HCT116 (cell line): ENCODE data around the gene ZNF595. TPM values are rescaled to one million over a fixed set of nuclear protein-coding genes. Genes with fewer than 3 reads are reported as not detected.

ENCODE experiments used
- ATAC-seq: fragments of 200-7000 bp; cut with Tn5 transposase; 2 replicates; pipeline ENCODE4 v1.9.1; 2020; ENCODE audit warnings: mild to moderate bottlenecking, moderate library complexity
- BruUV-seq: library from RNA; stranded (reverse); fragments of 400-500 nt; replicated peaks from 2 replicates; lab custom pipeline; 2021; lab: Mats Ljungman, UMichigan
- CTCF ChIA-PET: fragments of 300-600 bp; sonication (Branson Sonifier 250); formaldehyde crosslinking; loops from one replicate; lab custom pipeline; 2021; ENCODE audit warnings: antibody characterized with exemption; lab: Charles Lee
- POLR2A ChIA-PET: fragments of 300-600, 350-600 bp; sonication (Branson Sonifier 250); formaldehyde crosslinking; loops from one replicate; lab custom pipeline; 2021; ENCODE audit warnings: antibody characterized with exemption; lab: Charles Lee
- RAD21 ChIA-PET, 2 experiments: fragments of 300-600 bp; sonication (Branson Sonifier 250); formaldehyde crosslinking; loops; one replicate each; lab custom pipeline; 2023; ENCODE audit warnings: low total read pairs in 2 of 2; ENCODE audit not compliant: uncharacterized antibody in 2 of 2, unreplicated experiment in 2 of 2, low non-redundant PET in 1 of 2; lab: Charles Lee
- DNase-seq: peaks from one replicate; pipeline ENCODE4 v3.0.0-alpha.2; 2010; ENCODE audit warnings: low read depth, low spot score
- H2AFZ ChIP-seq: fragments of 200-600 bp; shearing (Covaris generic), sonication (generic); 2 replicates; pipeline ENCODE4 v1.6.1; 2017; ENCODE audit warnings: low read depth, mixed run types, mixed read lengths, antibody characterized with exemption, low read length; ENCODE audit not compliant: poor library complexity, severe bottlenecking
- H3K27ac ChIP-seq: 2 replicates; pipeline ENCODE4 v1.5.1; 2012; ENCODE audit warnings: low read depth, low read length
- H3K27me3 ChIP-seq: fragments of 200-600 bp; sonication (generic); 2 replicates; pipeline ENCODE4 v1.6.1; 2016; ENCODE audit warnings: mixed run types, low read length, mixed read lengths; ENCODE audit not compliant: insufficient read depth
- H3K36me3 ChIP-seq, 2 experiments: fragments of 200-500 bp in 1 of 2; fragments of 200-600 bp in 1 of 2; sonication (Bioruptor generic) in 1 of 2; sonication (generic) in 1 of 2; 2 replicates each; pipeline versions ENCODE4 v1.5.1 to v1.6.1; 2014 to 2016; ENCODE audit warnings: low read length in 2 of 2, inconsistent platforms in 1 of 2, mixed read lengths in 1 of 2, mixed run types in 1 of 2; ENCODE audit not compliant: insufficient read depth in 2 of 2, control insufficient read depth in 1 of 2
- H3K4me1 ChIP-seq, 2 experiments: fragments of 200-600 bp in 1 of 2; sonication (generic) in 1 of 2; 2 replicates each; pipeline versions ENCODE4 v1.5.1 to v1.6.1; 2012 to 2017; ENCODE audit warnings: low read length in 2 of 2, inconsistent platforms in 1 of 2, mild to moderate bottlenecking in 1 of 2, mixed read lengths in 1 of 2, mixed run types in 1 of 2, moderate library complexity in 1 of 2; ENCODE audit not compliant: insufficient read depth in 2 of 2, control insufficient read depth in 1 of 2
- H3K4me2 ChIP-seq: fragments of 200-600 bp; sonication (generic); 2 replicates; pipeline ENCODE4 v1.6.1; 2017; ENCODE audit warnings: mixed run types, low read length, mixed read lengths
- H3K4me3 ChIP-seq, 2 experiments: fragments of 200-600 bp in 1 of 2; sonication (generic) in 1 of 2; replicated peaks in 1 of 2; 2 replicates each; pipeline ENCODE4 v1.5.1; 2011 to 2016; ENCODE audit warnings: low read length in 2 of 2, control low read depth in 1 of 2, low read depth in 1 of 2, mild to moderate bottlenecking in 1 of 2, mixed read lengths in 1 of 2, mixed run types in 1 of 2
- H3K79me2 ChIP-seq: fragments of 200-600 bp; sonication (generic); 2 replicates; pipeline ENCODE4 v1.6.1; 2017; ENCODE audit warnings: mild to moderate bottlenecking, mixed run types, low read length, moderate library complexity, mixed read lengths; ENCODE audit not compliant: insufficient read depth
- H3K9ac ChIP-seq: fragments of 200-600 bp; sonication (generic); 2 replicates; pipeline ENCODE4 v1.6.1; 2016; ENCODE audit warnings: low read length, mixed read lengths
- H3K9me2 ChIP-seq: fragments of 200-600 bp; sonication (generic), shearing (Covaris generic); 2 replicates; pipeline ENCODE4 v1.6.1; 2017; ENCODE audit warnings: mixed run types, mild to moderate bottlenecking, moderate library complexity; ENCODE audit not compliant: insufficient read depth
- H3K9me3 ChIP-seq, 2 experiments: fragments of 200-500 bp in 1 of 2; fragments of 200-600 bp in 1 of 2; sonication (Bioruptor generic) in 1 of 2; sonication (generic) in 1 of 2; 2 replicates each; pipeline ENCODE4 v1.6.1; 2014 to 2017; ENCODE audit warnings: low read length in 2 of 2, mixed read lengths in 2 of 2, inconsistent platforms in 1 of 2, low read depth in 1 of 2, mild to moderate bottlenecking in 1 of 2, mixed run types in 1 of 2, moderate library complexity in 1 of 2; ENCODE audit not compliant: control insufficient read depth in 1 of 2, insufficient read depth in 1 of 2
- H4K20me1 ChIP-seq: fragments of 200-600 bp; sonication (generic), shearing (Covaris generic); 2 replicates; pipeline ENCODE4 v1.6.1; 2017; ENCODE audit warnings: mixed run types, mild to moderate bottlenecking, moderate library complexity; ENCODE audit not compliant: insufficient read depth
- CBX3 ChIP-seq: IDR thresholded peaks from 2 replicates; pipeline ENCODE4 v1.6.1; 2012; ENCODE audit warnings: low read depth
- EGR1 ChIP-seq: IDR thresholded peaks from 2 replicates; pipeline ENCODE4 v1.6.1; 2012; ENCODE audit warnings: low read depth
- ELF1 ChIP-seq: IDR thresholded peaks from 2 replicates; pipeline ENCODE4 v1.6.1; 2012; ENCODE audit warnings: low read depth, borderline replicate concordance
- EZH2 ChIP-seq: fragments of 200-600 bp; sonication (generic); IDR thresholded peaks from 2 replicates; pipeline ENCODE4 v1.6.1; 2017; ENCODE audit warnings: antibody characterized with exemption, mixed run types
- EZH2phosphoT487 ChIP-seq: fragments of 200-600 bp; IDR thresholded peaks from 2 replicates; pipeline ENCODE4 v1.6.1; 2018; ENCODE audit warnings: antibody characterized with exemption, borderline replicate concordance
- FOSL1 ChIP-seq: IDR thresholded peaks from 2 replicates; pipeline ENCODE4 v1.6.1; 2012; ENCODE audit warnings: low read depth
- JUND ChIP-seq: IDR thresholded peaks from 2 replicates; pipeline ENCODE4 v1.6.1; 2012
- POLR2A ChIP-seq: IDR thresholded peaks from 2 replicates; pipeline ENCODE4 v1.7.0; 2011; ENCODE audit warnings: borderline replicate concordance; ENCODE audit not compliant: insufficient read depth, insufficient read length; ENCODE audit errors: extremely low read depth
- POLR2AphosphoS5 ChIP-seq: IDR thresholded peaks from 2 replicates; pipeline ENCODE4 v1.6.1; 2011; ENCODE audit warnings: mild to moderate bottlenecking, low read depth, low read length, moderate library complexity
- RAD21 ChIP-seq: IDR thresholded peaks from 2 replicates; pipeline ENCODE4 v1.6.1; 2012; ENCODE audit warnings: low read depth, mild to moderate bottlenecking
- SP1 ChIP-seq: IDR thresholded peaks from 2 replicates; pipeline ENCODE4 v1.6.1; 2012; ENCODE audit warnings: low read depth
- TCF7L2 ChIP-seq: IDR thresholded peaks from 2 replicates; pipeline ENCODE4 v1.7.0; 2011; ENCODE audit warnings: borderline replicate concordance, inconsistent platforms; ENCODE audit not compliant: insufficient read depth, insufficient read length; ENCODE audit errors: extremely low read depth
- YY1 ChIP-seq: IDR thresholded peaks from 2 replicates; pipeline ENCODE4 v1.6.1; 2011; ENCODE audit warnings: low read length, low read depth, moderate library complexity, mild to moderate bottlenecking; ENCODE audit not compliant: insufficient replicate concordance; ENCODE audit errors: extremely low read depth
- ZFX ChIP-seq: fragments of 450-650 bp; IDR thresholded peaks from 2 replicates; pipeline ENCODE4 v1.6.1; 2017
- ZNF274 ChIP-seq: fragments of 200-500 bp; sonication (Bioruptor generic); IDR thresholded peaks from 2 replicates; pipeline ENCODE4 v1.6.1; 2014; ENCODE audit warnings: mild to moderate bottlenecking, low read depth, low read length, inconsistent platforms
- intact Hi-C: fragments of 100-400 bp; cut with micrococcal nuclease; formaldehyde crosslinking; loops from 2 replicates; pipeline ENCODE4 v1.10.0; 2022
- total RNA-seq: library from RNA; stranded (reverse); gene quantifications from one replicate; pipeline ENCODE4 v1.2.1, GENCODE V29; 2021; ENCODE audit not compliant: unreplicated experiment
- TF ChIP-seq, protein P1 (sequence below): IDR thresholded peaks from 2 replicates; pipeline ENCODE4 v1.6.1; 2012
- TF ChIP-seq, protein P2 (sequence below): IDR thresholded peaks from 2 replicates; pipeline ENCODE4 v1.6.1; 2012; ENCODE audit warnings: low read depth
- TF ChIP-seq, protein P3 (sequence below): IDR thresholded peaks from 2 replicates; pipeline ENCODE4 v1.6.1; 2012

The ZNF595 gene
- total RNA-seq, 1 experiment from 2014 or later = 4.0 TPM

DNA sequence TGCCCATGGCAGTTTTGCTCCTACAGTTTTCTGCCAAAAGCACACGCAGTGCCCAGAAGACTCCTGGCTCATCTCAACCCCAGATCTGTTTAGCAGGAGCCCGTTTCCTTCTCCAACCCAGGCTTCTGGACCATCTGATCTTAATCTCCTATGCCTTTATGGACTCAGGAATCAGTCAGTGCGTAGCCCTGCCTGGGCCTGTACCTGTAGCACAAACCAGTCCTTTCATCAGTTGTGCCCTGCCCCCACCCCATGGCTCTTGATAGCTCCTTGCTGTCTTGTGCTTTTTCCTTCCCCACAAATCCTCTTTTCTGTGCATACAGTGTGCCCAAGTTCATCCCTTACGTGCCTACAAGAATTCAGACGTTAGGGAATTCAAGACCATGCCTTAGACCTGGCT is 72.7 kb downstream of the ZNF595 start:
- BruUV-seq = no TSS peak
- no peak overlapping the region for H3K4me2 ChIP-seq
- no peak overlapping the region for H3K4me3 ChIP-seq
- ChIA-PET CTCF (no interaction called here), RAD21 (no interaction called here), POLR2A (no interaction called here)
- ATAC-seq (no peak), DNase-seq (no peak)
- intact Hi-C loops = no loop called here
- peaks cover 9 to 20% of the 10 kb centered on the region in 2 experiments; a peak in 2 of 4 replicates for H3K9me3 ChIP-seq
- H3K4me1 ChIP-seq = no peaks in the 10 kb centered on the region
- no peaks in the 10 kb centered on the region for H3K9me2 ChIP-seq
- H2AFZ ChIP-seq = no peak overlapping the region
- no peak overlapping the region for H3K9ac ChIP-seq
- H3K27ac ChIP-seq = no peak overlapping the region
- H4K20me1 ChIP-seq = no peaks in the 10 kb centered on the region
- TF ChIP-seq SP1 = no peak
- no peak for TF ChIP-seq EZH2
- no peak for TF ChIP-seq CBX3
- TF ChIP-seq JUND = no peak
- TF ChIP-seq, protein P1, sequence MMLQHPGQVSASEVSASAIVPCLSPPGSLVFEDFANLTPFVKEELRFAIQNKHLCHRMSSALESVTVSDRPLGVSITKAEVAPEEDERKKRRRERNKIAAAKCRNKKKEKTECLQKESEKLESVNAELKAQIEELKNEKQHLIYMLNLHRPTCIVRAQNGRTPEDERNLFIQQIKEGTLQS = no peak
- TF ChIP-seq RAD21 = no peak
- TF ChIP-seq YY1 = no peak
- no peak for TF ChIP-seq POLR2AphosphoS5
- TF ChIP-seq POLR2A = no peak
- no peak for TF ChIP-seq EZH2phosphoT487
- TF ChIP-seq EGR1 = no peak
- TF ChIP-seq FOSL1 = no peak
- no peak for TF ChIP-seq ELF1
- no peaks in the 10 kb centered on the region for H3K36me3 ChIP-seq
- no peaks in the 10 kb centered on the region for H3K27me3 ChIP-seq
- no peaks in the 10 kb centered on the region for H3K79me2 ChIP-seq

DNA sequence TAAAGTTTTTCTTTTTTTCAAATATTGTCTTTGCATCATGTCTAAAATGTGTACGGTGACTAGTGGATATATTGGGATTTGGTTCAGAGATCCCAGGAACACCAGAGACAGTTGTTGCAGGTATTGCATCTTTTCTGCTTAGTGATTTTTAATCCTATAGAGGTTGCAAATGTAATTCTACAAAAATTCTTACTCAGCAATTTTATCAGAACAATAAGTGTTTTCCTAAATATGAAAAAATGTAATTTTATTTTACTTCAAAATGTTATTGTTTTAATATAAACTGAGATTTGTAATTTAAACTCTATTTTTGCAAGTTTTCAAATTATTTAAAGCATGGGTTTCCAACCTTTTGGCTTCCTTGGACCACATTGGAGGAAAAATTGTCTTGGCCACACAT is 79.4 kb downstream of the ZNF595 start:
- Histone ChIP-seq H4K20me1 (no peaks in the 10 kb centered on the region), H3K4me3 (no peak overlapping the region), H3K36me3 (no peaks in the 10 kb centered on the region), H3K4me2 (no peak overlapping the region), H3K27me3 (no peaks in the 10 kb centered on the region), H2AFZ (no peak overlapping the region), H3K27ac (no peak overlapping the region), H3K9me3 (peaks cover 5 to 16% of the 10 kb centered on the region in 2 experiments; a peak in 1 of 4 replicates), H3K9ac (no peak overlapping the region), H3K79me2 (no peaks in the 10 kb centered on the region), H3K4me1 (no peaks in the 10 kb centered on the region), H3K9me2 (no peaks in the 10 kb centered on the region)
- RAD21 ChIA-PET = no interaction called here
- ATAC-seq (no peak), DNase-seq (no peak)
- CTCF ChIA-PET = no interaction called here
- BruUV-seq = no TSS peak
- POLR2A ChIA-PET = no interaction called here
- intact Hi-C loops = no loop called here
- TF ChIP-seq EGR1 (no peak), EZH2 (no peak), FOSL1 (no peak), ELF1 (no peak), CBX3 (no peak), POLR2AphosphoS5 (no peak), RAD21 (no peak), TCF7L2 (no peak), ZNF274 (no peak), EZH2phosphoT487 (no peak), JUND (no peak), ZFX (no peak)
- TF ChIP-seq, protein P2, sequence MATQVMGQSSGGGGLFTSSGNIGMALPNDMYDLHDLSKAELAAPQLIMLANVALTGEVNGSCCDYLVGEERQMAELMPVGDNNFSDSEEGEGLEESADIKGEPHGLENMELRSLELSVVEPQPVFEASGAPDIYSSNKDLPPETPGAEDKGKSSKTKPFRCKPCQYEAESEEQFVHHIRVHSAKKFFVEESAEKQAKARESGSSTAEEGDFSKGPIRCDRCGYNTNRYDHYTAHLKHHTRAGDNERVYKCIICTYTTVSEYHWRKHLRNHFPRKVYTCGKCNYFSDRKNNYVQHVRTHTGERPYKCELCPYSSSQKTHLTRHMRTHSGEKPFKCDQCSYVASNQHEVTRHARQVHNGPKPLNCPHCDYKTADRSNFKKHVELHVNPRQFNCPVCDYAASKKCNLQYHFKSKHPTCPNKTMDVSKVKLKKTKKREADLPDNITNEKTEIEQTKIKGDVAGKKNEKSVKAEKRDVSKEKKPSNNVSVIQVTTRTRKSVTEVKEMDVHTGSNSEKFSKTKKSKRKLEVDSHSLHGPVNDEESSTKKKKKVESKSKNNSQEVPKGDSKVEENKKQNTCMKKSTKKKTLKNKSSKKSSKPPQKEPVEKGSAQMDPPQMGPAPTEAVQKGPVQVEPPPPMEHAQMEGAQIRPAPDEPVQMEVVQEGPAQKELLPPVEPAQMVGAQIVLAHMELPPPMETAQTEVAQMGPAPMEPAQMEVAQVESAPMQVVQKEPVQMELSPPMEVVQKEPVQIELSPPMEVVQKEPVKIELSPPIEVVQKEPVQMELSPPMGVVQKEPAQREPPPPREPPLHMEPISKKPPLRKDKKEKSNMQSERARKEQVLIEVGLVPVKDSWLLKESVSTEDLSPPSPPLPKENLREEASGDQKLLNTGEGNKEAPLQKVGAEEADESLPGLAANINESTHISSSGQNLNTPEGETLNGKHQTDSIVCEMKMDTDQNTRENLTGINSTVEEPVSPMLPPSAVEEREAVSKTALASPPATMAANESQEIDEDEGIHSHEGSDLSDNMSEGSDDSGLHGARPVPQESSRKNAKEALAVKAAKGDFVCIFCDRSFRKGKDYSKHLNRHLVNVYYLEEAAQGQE = no peak
- TF ChIP-seq, protein P3, sequence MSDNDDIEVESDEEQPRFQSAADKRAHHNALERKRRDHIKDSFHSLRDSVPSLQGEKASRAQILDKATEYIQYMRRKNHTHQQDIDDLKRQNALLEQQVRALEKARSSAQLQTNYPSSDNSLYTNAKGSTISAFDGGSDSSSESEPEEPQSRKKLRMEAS = no peak
